Liver (tissue), 3 donors: Measurements from ENCODE around the gene ZIM2.

Experiments
- TAF1 ChIP-seq: conservative IDR thresholded peaks from 2 replicates; pipeline ENCODE4 v1.6.1; 2016; ENCODE audit warnings: antibody characterized with exemption, mild to moderate bottlenecking
- TF ChIP-seq, protein P1 (sequence below): fragments of 150-350 bp; IDR thresholded peaks from 2 replicates; pipeline ENCODE4 v1.5.1; 2017; ENCODE audit warnings: improper control_type of control experiment, low read depth, low read length; ENCODE audit not compliant: missing input control
- TF ChIP-seq, protein P2 (sequence below): IDR thresholded peaks from 2 replicates; pipeline ENCODE4 v1.6.1; 2016; ENCODE audit warnings: antibody characterized with exemption
- donor health status: healthy.
- donor health status: healthy.

DNA sequence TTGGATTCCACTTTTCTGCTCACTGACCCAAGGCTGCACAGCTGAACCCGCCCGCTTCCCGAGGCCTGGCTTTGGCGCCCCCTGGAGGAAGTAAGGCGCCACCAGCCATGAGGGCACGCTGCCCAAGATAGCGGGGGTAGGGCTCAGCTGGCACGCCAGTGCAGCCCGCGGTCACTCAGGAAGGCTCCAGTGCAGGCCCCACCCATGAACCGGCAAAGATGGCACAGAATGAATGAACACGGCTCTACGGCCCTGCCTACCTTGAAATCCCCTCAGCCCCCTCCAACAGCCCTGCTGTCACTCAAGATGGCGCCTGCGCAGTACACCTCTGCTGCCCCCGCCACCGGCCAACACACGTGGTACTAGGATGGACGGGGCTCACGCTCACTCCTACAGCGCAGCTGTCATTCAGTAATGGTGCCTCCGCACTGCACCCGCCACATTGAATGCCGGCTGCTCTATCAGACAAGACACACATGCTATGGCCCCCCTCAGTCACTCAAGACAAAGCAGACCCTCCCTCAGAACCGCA is 3.0 kb downstream of the ZIM2 start:
- TF ChIP-seq, protein P1, sequence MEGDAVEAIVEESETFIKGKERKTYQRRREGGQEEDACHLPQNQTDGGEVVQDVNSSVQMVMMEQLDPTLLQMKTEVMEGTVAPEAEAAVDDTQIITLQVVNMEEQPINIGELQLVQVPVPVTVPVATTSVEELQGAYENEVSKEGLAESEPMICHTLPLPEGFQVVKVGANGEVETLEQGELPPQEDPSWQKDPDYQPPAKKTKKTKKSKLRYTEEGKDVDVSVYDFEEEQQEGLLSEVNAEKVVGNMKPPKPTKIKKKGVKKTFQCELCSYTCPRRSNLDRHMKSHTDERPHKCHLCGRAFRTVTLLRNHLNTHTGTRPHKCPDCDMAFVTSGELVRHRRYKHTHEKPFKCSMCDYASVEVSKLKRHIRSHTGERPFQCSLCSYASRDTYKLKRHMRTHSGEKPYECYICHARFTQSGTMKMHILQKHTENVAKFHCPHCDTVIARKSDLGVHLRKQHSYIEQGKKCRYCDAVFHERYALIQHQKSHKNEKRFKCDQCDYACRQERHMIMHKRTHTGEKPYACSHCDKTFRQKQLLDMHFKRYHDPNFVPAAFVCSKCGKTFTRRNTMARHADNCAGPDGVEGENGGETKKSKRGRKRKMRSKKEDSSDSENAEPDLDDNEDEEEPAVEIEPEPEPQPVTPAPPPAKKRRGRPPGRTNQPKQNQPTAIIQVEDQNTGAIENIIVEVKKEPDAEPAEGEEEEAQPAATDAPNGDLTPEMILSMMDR: peak; percentile 82
- no peak for TF ChIP-seq TAF1
- TF ChIP-seq, protein P2, sequence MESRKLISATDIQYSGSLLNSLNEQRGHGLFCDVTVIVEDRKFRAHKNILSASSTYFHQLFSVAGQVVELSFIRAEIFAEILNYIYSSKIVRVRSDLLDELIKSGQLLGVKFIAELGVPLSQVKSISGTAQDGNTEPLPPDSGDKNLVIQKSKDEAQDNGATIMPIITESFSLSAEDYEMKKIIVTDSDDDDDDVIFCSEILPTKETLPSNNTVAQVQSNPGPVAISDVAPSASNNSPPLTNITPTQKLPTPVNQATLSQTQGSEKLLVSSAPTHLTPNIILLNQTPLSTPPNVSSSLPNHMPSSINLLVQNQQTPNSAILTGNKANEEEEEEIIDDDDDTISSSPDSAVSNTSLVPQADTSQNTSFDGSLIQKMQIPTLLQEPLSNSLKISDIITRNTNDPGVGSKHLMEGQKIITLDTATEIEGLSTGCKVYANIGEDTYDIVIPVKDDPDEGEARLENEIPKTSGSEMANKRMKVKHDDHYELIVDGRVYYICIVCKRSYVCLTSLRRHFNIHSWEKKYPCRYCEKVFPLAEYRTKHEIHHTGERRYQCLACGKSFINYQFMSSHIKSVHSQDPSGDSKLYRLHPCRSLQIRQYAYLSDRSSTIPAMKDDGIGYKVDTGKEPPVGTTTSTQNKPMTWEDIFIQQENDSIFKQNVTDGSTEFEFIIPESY: no peak
